Neural cell (in vitro differentiated cells): ENCODE results near the gene ZBTB11.
A peak's percentile ranks its signal among the peaks of the same experiment; 100 is the strongest.

Experiments
- EP300 ChIP-seq: fragments of 450-650 bp; conservative IDR thresholded peaks from 2 replicates; pipeline ENCODE4 v1.6.1; 2014; ENCODE audit warnings: antibody characterized with exemption, mild to moderate bottlenecking, moderate library complexity; ENCODE audit not compliant: poor library complexity, severe bottlenecking
- EZH2 ChIP-seq: fragments of 200-600, 300-800 bp; shearing (Covaris generic), sonication (generic); IDR thresholded peaks from 2 replicates; pipeline ENCODE4 v1.6.1; 2014; ENCODE audit warnings: antibody characterized with exemption, low read length, borderline replicate concordance, mild to moderate bottlenecking; ENCODE audit not compliant: insufficient read depth, poor library complexity, severe bottlenecking
- MXI1 ChIP-seq: fragments of 450-650 bp; conservative IDR thresholded peaks from 2 replicates; pipeline ENCODE4 v1.6.1; 2014; ENCODE audit warnings: antibody characterized with exemption, mild to moderate bottlenecking; ENCODE audit not compliant: poor library complexity, severe bottlenecking
- POLR2AphosphoS5 ChIP-seq: IDR thresholded peaks from 2 replicates; pipeline ENCODE4 v1.6.1; 2012
- RAD21 ChIP-seq: fragments of 450-650 bp; conservative IDR thresholded peaks from 2 replicates; pipeline ENCODE4 v1.6.1; 2014; ENCODE audit warnings: antibody characterized with exemption, mild to moderate bottlenecking, moderate library complexity
- SMC3 ChIP-seq: fragments of 450-650 bp; conservative IDR thresholded peaks from 2 replicates; pipeline ENCODE4 v1.6.1; 2014; ENCODE audit warnings: antibody characterized with exemption, mild to moderate bottlenecking, moderate library complexity; ENCODE audit not compliant: poor library complexity
- TAF1 ChIP-seq: IDR thresholded peaks from 2 replicates; pipeline ENCODE4 v1.6.1; 2012; ENCODE audit warnings: low read depth
- TF ChIP-seq, protein P1 (sequence below): fragments of 450-650 bp; IDR thresholded peaks from 2 replicates; pipeline ENCODE4 v1.5.1; 2014; ENCODE audit warnings: antibody characterized with exemption, mild to moderate bottlenecking, moderate library complexity; ENCODE audit not compliant: poor library complexity, severe bottlenecking
- TF ChIP-seq, protein P2 (sequence below): IDR thresholded peaks from 2 replicates; pipeline ENCODE4 v1.6.1; 2012; ENCODE audit warnings: borderline replicate concordance

DNA sequence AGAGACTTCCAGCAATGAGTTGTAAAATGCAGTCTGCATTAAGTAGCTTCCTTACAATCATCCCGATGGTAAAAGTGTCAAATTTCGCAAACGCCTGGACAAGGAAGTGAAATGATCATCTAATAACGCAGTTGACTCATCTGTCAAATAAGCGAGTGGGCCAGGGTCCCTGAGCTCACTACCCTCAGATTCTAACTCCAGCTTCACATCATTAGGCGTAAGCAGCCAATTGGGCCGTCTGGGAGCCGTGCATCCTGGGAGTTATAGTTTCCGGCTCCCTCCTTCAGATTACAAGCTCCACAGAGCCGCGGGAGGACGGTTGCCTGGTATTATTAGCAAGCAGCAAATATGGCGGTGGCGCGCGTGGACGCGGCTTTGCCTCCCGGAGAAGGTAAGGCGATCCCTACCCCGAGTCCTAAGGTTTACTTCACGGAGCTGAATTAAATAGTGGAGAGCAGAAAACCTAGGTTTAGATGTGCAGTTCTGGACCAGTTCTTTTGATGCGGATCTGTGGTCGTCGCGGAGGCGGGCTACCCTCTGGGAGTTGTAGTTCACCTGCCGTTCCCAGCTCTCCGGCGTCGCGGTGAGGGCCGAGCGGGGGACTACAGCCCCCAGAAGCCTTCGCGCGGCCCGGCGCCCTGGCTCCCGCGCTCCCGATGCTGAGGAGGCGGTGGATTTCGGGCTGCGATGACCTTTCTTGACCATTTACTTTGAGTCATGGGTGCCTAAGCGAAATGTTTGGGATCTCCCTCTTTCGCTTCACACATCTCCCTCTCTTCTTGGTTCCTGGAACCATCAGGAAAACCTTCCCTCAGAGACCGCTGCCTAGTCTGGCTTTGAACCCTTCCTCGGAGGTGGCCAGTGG lies 47.6 kb upstream of the ZBTB11 start, which contains the start of gene CEP97:
- TF ChIP-seq, protein P1, sequence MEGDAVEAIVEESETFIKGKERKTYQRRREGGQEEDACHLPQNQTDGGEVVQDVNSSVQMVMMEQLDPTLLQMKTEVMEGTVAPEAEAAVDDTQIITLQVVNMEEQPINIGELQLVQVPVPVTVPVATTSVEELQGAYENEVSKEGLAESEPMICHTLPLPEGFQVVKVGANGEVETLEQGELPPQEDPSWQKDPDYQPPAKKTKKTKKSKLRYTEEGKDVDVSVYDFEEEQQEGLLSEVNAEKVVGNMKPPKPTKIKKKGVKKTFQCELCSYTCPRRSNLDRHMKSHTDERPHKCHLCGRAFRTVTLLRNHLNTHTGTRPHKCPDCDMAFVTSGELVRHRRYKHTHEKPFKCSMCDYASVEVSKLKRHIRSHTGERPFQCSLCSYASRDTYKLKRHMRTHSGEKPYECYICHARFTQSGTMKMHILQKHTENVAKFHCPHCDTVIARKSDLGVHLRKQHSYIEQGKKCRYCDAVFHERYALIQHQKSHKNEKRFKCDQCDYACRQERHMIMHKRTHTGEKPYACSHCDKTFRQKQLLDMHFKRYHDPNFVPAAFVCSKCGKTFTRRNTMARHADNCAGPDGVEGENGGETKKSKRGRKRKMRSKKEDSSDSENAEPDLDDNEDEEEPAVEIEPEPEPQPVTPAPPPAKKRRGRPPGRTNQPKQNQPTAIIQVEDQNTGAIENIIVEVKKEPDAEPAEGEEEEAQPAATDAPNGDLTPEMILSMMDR: peak; percentile 34
- TF ChIP-seq EZH2: no peak
- peak; percentile 70 for TF ChIP-seq TAF1
- TF ChIP-seq, protein P2, sequence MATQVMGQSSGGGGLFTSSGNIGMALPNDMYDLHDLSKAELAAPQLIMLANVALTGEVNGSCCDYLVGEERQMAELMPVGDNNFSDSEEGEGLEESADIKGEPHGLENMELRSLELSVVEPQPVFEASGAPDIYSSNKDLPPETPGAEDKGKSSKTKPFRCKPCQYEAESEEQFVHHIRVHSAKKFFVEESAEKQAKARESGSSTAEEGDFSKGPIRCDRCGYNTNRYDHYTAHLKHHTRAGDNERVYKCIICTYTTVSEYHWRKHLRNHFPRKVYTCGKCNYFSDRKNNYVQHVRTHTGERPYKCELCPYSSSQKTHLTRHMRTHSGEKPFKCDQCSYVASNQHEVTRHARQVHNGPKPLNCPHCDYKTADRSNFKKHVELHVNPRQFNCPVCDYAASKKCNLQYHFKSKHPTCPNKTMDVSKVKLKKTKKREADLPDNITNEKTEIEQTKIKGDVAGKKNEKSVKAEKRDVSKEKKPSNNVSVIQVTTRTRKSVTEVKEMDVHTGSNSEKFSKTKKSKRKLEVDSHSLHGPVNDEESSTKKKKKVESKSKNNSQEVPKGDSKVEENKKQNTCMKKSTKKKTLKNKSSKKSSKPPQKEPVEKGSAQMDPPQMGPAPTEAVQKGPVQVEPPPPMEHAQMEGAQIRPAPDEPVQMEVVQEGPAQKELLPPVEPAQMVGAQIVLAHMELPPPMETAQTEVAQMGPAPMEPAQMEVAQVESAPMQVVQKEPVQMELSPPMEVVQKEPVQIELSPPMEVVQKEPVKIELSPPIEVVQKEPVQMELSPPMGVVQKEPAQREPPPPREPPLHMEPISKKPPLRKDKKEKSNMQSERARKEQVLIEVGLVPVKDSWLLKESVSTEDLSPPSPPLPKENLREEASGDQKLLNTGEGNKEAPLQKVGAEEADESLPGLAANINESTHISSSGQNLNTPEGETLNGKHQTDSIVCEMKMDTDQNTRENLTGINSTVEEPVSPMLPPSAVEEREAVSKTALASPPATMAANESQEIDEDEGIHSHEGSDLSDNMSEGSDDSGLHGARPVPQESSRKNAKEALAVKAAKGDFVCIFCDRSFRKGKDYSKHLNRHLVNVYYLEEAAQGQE: no peak
- TF ChIP-seq EP300: peak; percentile 45
- TF ChIP-seq POLR2AphosphoS5: peak; percentile 91
- peak; percentile 5 for TF ChIP-seq RAD21
- peak; percentile 23 for TF ChIP-seq SMC3
- TF ChIP-seq MXI1: peak; percentile 87
